SIG-M5 treated with dmso at 0.1 percent for 504 hours (cell line): Measurements from ENCODE around the gene ETV2.
A peak's percentile ranks its signal among the peaks of the same experiment; 100 is the strongest.
"Not testable (repeated sequence)": the region's sequence is repeated elsewhere in the genome, so short reads cannot be mapped to it uniquely, and the experiment has no call there.

Experiments
- DNase-seq: peaks from one replicate; lab custom pipeline; 2025; ENCODE audit not compliant: unreplicated experiment; lab: John Stamatoyannopoulos, UW

The ETV2 gene

GRCh38 chr19:35628264-35628564 is 13.3 kb upstream of the ETV2 start:
- DNase-seq: no peak

GRCh38 chr19:35628565-35629331 is 12.8 kb upstream of the ETV2 start, which contains the start of gene RBM42:
RBM42 (plus strand) TSS chr19:35629036; CDS start chr19:35629154, 118 bp downstream.
- peak; percentile 99 for DNase-seq

- no peak for DNase-seq
Measured at GRCh38 chr19:35629332-35629633, 12.3 kb upstream of the ETV2 start.

GRCh38 chr19:35633727-35634440 is 7.7 kb upstream of the ETV2 start:
- no peak for DNase-seq

- no peak for DNase-seq
Measured at GRCh38 chr19:35636651-35637050, 4.9 kb upstream of the ETV2 start.

GRCh38 chr19:35637165-35637564 is 4.4 kb upstream of the ETV2 start:
- DNase-seq: no peak

- no peak for DNase-seq
Measured at GRCh38 chr19:35639321-35639639, 2.3 kb upstream of the ETV2 start.

GRCh38 chr19:35639863-35640262 is 1.7 kb upstream of the ETV2 start:
- no peak for DNase-seq

- no peak for DNase-seq
Measured at GRCh38 chr19:35642312-35642711, 767 bp downstream of the ETV2 start.

- DNase-seq: no peak
Measured at GRCh38 chr19:35642798-35643254, 1.3 kb downstream of the ETV2 start.

- DNase-seq: peak; percentile 67
Measured at GRCh38 chr19:35643255-35644205, 2.0 kb downstream of the ETV2 start.

GRCh38 chr19:35644206-35644986 is 2.9 kb downstream of the ETV2 start:
- DNase-seq: peak; percentile 97

GRCh38 chr19:35644987-35645679 is 3.6 kb downstream of the ETV2 start:
- peak; percentile 82 for DNase-seq

- no peak for DNase-seq
Measured at GRCh38 chr19:35645680-35646511, 4.4 kb downstream of the ETV2 start.

GRCh38 chr19:35648017-35648961 is 6.7 kb downstream of the ETV2 start, which contains the start of gene COX6B1:
COX6B1 (plus strand) TSS chr19:35648323; CDS start chr19:35651244, 2,921 bp downstream.
- peak; percentile 99 for DNase-seq

- DNase-seq: no peak
Measured at GRCh38 chr19:35650581-35650980, 9.0 kb downstream of the ETV2 start.

- DNase-seq: not testable (repeated sequence)
Measured at GRCh38 chr19:35654828-35655227, 13.3 kb downstream of the ETV2 start.

- no peak for DNase-seq
Measured at GRCh38 chr19:35655600-35655999, 14.1 kb downstream of the ETV2 start.
